ENCODE measurements around the gene PSMD13.

The PSMD13 gene

DNA sequence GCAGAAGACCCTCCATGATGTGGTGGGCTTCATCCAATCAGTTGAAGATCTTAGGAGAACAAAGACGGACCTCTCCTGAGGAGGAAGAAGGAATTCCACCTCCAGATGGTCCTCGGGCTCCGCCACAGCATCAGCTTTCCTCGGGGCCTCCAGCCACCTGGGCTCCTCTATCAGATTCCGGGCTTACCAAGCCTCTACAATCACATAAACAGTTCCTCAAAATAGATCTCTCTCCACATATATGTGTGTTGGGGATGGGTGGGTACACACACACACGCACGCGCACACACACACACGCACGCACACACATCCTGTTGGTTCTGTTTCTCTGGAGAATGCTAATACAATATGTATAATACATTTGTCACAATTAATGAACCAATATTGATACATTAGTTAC, 22.6 kb downstream of the PSMD13 start (continued):
- TF ChIP-seq, protein P1, sequence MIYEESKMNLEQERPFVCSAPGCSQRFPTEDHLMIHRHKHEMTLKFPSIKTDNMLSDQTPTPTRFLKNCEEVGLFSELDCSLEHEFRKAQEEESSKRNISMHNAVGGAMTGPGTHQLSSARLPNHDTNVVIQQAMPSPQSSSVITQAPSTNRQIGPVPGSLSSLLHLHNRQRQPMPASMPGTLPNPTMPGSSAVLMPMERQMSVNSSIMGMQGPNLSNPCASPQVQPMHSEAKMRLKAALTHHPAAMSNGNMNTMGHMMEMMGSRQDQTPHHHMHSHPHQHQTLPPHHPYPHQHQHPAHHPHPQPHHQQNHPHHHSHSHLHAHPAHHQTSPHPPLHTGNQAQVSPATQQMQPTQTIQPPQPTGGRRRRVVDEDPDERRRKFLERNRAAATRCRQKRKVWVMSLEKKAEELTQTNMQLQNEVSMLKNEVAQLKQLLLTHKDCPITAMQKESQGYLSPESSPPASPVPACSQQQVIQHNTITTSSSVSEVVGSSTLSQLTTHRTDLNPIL (CRISPR knock-in tag; IDR thresholded peaks at IDR 0.05; ENCODE audit: low read depth), result no peak
- TF ChIP-seq ZNF70 (CRISPR knock-in tag; IDR thresholded peaks at IDR 0.05) (no peak), ZNF565 (CRISPR knock-in tag; conservative IDR thresholded peaks at IDR 0.05; ENCODE audit: low read depth) (no peak), GLIS3 (CRISPR knock-in tag; IDR thresholded peaks at IDR 0.05) (no peak), CSDC2 (CRISPR knock-in tag; IDR thresholded peaks at IDR 0.05) (no peak), TOX (CRISPR knock-in tag; IDR thresholded peaks at IDR 0.05; ENCODE audit: borderline replicate concordance) (no peak)

DNA sequence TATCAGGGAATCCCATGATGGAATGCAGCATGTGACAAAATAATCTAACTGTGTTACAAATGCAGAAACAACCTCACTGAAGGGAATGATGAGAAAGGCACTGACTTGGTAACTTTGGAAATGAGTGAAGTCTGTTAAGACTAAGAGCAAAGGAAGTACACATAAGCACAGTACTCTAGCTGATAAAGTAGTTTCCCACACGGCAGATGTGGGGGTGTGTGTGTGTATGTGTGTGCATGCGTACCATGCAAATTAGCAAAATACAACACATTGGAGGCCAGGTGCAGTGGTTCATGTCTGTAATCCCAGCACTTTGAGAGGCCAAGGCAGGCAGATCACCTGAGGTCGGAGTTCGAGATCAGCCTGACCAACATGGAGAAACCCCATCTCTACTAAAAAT, 24.8 kb downstream of the PSMD13 start:
- TF ChIP-seq TCF4 (CRISPR knock-in tag; IDR thresholded peaks at IDR 0.05; ENCODE audit: borderline replicate concordance) (no peak), PPARA (CRISPR knock-in tag; IDR thresholded peaks at IDR 0.05; ENCODE audit: borderline replicate concordance) (no peak), ESRRG (CRISPR knock-in tag; IDR thresholded peaks at IDR 0.05) (no peak), CSDC2 (CRISPR knock-in tag; IDR thresholded peaks at IDR 0.05) (no peak), BACH2 (CRISPR knock-in tag; IDR thresholded peaks at IDR 0.05; ENCODE audit: borderline replicate concordance) (no peak), ZC3H10 (CRISPR knock-in tag; IDR thresholded peaks at IDR 0.05) (no peak), ZFP30 (CRISPR knock-in tag; IDR thresholded peaks at IDR 0.05) (no peak), ZNF8 (CRISPR knock-in tag; IDR thresholded peaks at IDR 0.05) (no peak), ARNTL (CRISPR knock-in tag; IDR thresholded peaks at IDR 0.05; ENCODE audit: borderline replicate concordance, low read depth) (no peak), ZNF565 (CRISPR knock-in tag; conservative IDR thresholded peaks at IDR 0.05; ENCODE audit: low read depth) (no peak), GLIS3 (CRISPR knock-in tag; IDR thresholded peaks at IDR 0.05) (no peak)
- TF ChIP-seq, protein P2, sequence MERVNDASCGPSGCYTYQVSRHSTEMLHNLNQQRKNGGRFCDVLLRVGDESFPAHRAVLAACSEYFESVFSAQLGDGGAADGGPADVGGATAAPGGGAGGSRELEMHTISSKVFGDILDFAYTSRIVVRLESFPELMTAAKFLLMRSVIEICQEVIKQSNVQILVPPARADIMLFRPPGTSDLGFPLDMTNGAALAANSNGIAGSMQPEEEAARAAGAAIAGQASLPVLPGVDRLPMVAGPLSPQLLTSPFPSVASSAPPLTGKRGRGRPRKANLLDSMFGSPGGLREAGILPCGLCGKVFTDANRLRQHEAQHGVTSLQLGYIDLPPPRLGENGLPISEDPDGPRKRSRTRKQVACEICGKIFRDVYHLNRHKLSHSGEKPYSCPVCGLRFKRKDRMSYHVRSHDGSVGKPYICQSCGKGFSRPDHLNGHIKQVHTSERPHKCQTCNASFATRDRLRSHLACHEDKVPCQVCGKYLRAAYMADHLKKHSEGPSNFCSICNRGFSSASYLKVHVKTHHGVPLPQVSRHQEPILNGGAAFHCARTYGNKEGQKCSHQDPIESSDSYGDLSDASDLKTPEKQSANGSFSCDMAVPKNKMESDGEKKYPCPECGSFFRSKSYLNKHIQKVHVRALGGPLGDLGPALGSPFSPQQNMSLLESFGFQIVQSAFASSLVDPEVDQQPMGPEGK (CRISPR knock-in tag; IDR thresholded peaks at IDR 0.05; ENCODE audit: borderline replicate concordance), result no peak
- TF ChIP-seq, protein P3, sequence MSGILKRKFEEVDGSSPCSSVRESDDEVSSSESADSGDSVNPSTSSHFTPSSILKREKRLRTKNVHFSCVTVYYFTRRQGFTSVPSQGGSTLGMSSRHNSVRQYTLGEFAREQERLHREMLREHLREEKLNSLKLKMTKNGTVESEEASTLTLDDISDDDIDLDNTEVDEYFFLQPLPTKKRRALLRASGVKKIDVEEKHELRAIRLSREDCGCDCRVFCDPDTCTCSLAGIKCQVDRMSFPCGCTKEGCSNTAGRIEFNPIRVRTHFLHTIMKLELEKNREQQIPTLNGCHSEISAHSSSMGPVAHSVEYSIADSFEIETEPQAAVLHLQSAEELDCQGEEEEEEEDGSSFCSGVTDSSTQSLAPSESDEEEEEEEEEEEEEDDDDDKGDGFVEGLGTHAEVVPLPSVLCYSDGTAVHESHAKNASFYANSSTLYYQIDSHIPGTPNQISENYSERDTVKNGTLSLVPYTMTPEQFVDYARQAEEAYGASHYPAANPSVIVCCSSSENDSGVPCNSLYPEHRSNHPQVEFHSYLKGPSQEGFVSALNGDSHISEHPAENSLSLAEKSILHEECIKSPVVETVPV (CRISPR knock-in tag; IDR thresholded peaks at IDR 0.05), result no peak
- ATAC-seq, result no peak

DNA sequence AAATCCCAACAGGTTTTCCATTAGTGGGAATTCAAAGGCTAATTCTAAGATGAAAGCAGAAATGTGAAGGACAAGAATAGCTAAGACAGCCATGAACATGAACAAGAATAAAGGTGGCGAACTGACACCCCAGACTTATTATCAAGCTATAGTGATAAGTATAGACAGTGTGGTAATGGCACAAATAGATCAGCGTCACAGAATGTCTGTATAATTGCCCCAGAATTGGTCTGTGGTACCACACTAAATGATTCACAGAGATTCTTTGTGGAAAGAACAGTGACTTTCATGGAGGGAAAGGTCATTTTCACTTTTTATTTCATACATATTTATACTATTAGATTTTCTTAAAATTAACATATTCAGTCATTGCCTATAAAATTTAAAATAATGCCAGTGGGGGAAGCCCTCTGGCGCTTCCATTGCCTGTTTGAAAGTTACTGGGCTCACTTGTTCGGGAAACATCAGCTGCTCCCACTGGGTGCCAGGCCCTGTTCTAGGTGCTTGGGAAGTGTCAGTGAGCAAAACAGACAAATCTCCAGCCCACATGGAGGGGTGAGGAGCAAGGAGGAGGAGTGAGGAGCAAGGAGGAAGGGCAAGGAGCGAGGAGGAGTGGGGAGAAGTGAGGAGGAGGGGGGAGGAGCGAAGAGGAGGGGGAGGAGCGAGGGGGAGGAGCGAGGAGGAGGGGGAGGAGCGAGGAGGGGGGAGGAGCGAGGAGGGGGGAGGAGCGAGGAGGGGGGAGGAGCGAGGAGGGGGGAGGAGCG, 30.1 kb downstream of the PSMD13 start:
- TF ChIP-seq ZFP30 (CRISPR knock-in tag; IDR thresholded peaks at IDR 0.05) (no peak), TOX (CRISPR knock-in tag; IDR thresholded peaks at IDR 0.05; ENCODE audit: borderline replicate concordance) (no peak), SNAI2 (CRISPR knock-in tag; IDR thresholded peaks at IDR 0.05) (no peak), ZNF565 (CRISPR knock-in tag; conservative IDR thresholded peaks at IDR 0.05; ENCODE audit: low read depth) (no peak), OSR1 (CRISPR knock-in tag; IDR thresholded peaks at IDR 0.05) (no peak), ZFP3 (CRISPR knock-in tag; IDR thresholded peaks at IDR 0.05) (no peak), CSDC2 (CRISPR knock-in tag; IDR thresholded peaks at IDR 0.05) (no peak), GLIS3 (CRISPR knock-in tag; IDR thresholded peaks at IDR 0.05) (no peak), ISL1 (CRISPR knock-in tag; IDR thresholded peaks at IDR 0.05) (no peak), RARB (CRISPR knock-in tag; IDR thresholded peaks at IDR 0.05) (no peak), ZC3H10 (CRISPR knock-in tag; IDR thresholded peaks at IDR 0.05) (no peak), ESRRG (CRISPR knock-in tag; IDR thresholded peaks at IDR 0.05) (no peak)
- TF ChIP-seq, protein P4, sequence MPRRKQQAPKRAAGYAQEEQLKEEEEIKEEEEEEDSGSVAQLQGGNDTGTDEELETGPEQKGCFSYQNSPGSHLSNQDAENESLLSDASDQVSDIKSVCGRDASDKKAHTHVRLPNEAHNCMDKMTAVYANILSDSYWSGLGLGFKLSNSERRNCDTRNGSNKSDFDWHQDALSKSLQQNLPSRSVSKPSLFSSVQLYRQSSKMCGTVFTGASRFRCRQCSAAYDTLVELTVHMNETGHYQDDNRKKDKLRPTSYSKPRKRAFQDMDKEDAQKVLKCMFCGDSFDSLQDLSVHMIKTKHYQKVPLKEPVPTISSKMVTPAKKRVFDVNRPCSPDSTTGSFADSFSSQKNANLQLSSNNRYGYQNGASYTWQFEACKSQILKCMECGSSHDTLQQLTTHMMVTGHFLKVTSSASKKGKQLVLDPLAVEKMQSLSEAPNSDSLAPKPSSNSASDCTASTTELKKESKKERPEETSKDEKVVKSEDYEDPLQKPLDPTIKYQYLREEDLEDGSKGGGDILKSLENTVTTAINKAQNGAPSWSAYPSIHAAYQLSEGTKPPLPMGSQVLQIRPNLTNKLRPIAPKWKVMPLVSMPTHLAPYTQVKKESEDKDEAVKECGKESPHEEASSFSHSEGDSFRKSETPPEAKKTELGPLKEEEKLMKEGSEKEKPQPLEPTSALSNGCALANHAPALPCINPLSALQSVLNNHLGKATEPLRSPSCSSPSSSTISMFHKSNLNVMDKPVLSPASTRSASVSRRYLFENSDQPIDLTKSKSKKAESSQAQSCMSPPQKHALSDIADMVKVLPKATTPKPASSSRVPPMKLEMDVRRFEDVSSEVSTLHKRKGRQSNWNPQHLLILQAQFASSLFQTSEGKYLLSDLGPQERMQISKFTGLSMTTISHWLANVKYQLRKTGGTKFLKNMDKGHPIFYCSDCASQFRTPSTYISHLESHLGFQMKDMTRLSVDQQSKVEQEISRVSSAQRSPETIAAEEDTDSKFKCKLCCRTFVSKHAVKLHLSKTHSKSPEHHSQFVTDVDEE (CRISPR knock-in tag; IDR thresholded peaks at IDR 0.05), result no peak
- TF ChIP-seq, protein P2 (CRISPR knock-in tag; IDR thresholded peaks at IDR 0.05; ENCODE audit: borderline replicate concordance), result no peak
- TF ChIP-seq, protein P3 (CRISPR knock-in tag; IDR thresholded peaks at IDR 0.05), result no peak
- TF ChIP-seq, protein P5, sequence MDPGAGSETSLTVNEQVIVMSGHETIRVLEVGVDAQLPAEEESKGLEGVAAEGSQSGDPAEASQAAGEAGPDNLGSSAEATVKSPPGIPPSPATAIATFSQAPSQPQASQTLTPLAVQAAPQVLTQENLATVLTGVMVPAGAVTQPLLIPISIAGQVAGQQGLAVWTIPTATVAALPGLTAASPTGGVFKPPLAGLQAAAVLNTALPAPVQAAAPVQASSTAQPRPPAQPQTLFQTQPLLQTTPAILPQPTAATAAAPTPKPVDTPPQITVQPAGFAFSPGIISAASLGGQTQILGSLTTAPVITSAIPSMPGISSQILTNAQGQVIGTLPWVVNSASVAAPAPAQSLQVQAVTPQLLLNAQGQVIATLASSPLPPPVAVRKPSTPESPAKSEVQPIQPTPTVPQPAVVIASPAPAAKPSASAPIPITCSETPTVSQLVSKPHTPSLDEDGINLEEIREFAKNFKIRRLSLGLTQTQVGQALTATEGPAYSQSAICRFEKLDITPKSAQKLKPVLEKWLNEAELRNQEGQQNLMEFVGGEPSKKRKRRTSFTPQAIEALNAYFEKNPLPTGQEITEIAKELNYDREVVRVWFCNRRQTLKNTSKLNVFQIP (CRISPR knock-in tag; IDR thresholded peaks at IDR 0.05; ENCODE audit: borderline replicate concordance, low read depth), result no peak
- ATAC-seq, result no peak

Data from SK-N-SH treated with all-trans-retinoic acid at 6 μM for 48 hours (cell line).